PC-3 (cell line): ENCODE data around the gene SELENOW.

Experiments used
- CTCF ChIP-seq: fragments of 300-600 bp; sonication (generic); conservative IDR thresholded peaks from 2 replicates; pipeline ENCODE4 v1.5.1; 2017; ENCODE audit warnings: antibody characterized with exemption, low read depth, mild to moderate bottlenecking, low read length
- EZH2 ChIP-seq: fragments of 300-600 bp; sonication (generic); IDR thresholded peaks from one replicate; pipeline ENCODE4 v1.6.1; 2017; ENCODE audit warnings: antibody characterized with exemption, mild to moderate bottlenecking, low read length; ENCODE audit not compliant: unreplicated experiment
- EZH2phosphoT487 ChIP-seq: fragments of 300-600 bp; sonication (generic); IDR thresholded peaks from 2 replicates; pipeline ENCODE4 v1.6.1; 2018; ENCODE audit warnings: mild to moderate bottlenecking, antibody characterized with exemption, low read length, borderline replicate concordance

GRCh38 chr19:47741544-47742140 lies 36.9 kb upstream of the SELENOW start:
- no peak for TF ChIP-seq CTCF
- TF ChIP-seq EZH2phosphoT487: no peak
- TF ChIP-seq EZH2: no peak
